ENCODE data around the gene SNX20. TPM values are rescaled to one million over a fixed set of nuclear protein-coding genes. Genes with fewer than 3 reads are reported as not detected.

SNX20 gene
- total and polyA plus RNA-seq, 2 of the 4 experiments (the other 2 are of a cell fraction), result not detected

DNA sequence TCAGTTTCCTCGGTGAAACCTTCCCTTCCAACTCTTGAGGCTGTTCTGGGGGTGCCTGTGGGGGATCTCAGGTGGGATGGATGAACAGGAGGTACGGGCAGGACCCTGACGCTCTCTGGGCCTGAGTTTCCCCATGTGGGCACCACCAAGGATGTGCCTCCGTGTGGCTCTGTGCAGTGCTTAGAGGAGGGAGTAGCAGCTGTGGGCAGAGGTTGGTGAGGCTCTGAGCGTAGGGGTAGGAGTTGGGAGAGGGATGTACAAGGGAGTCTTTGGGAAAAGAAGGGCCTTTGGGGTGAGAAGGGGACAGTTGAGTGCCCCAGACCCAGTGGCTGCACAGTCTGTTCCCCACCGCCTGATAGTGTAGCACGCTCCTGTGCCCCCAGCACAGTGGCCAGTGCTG lies 59.1 kb downstream of the SNX20 start:
- Histone ChIP-seq H3K9ac (ENCODE audit: low read depth, low read length) (no peak overlapping the region), H3K79me1 (ENCODE audit: low read depth in 1 of 2, low read length in 2 of 2) (no peaks in the 10 kb centered on the region), H2AFZ (replicated peaks; ENCODE audit: low read length, poor library complexity) (no peak overlapping the region), H4K20me1 (ENCODE audit: insufficient read depth, low read length) (no peaks in the 10 kb centered on the region), H3K4me1 (ENCODE audit: control insufficient read depth, insufficient read depth, low read length) (no peaks in the 10 kb centered on the region), H4K91ac (ENCODE audit: insufficient read depth, low read depth, low read length) (no peak overlapping the region), H3K56ac (ENCODE audit: extremely low read depth, insufficient read depth, low read length) (no peak overlapping the region), H2BK15ac (ENCODE audit: low read depth, low read length) (no peak overlapping the region), H3K18ac (ENCODE audit: low read depth, low read length) (no peak overlapping the region), H3K23ac (ENCODE audit: low read depth, low read length) (no peak overlapping the region), H3K27ac (ENCODE audit: insufficient read depth, low read length) (no peak overlapping the region), H2AK5ac (ENCODE audit: low read depth, low read length) (no peak overlapping the region), H3K14ac (replicated peaks; ENCODE audit: low read depth, low read length) (no peak overlapping the region), H4K8ac (ENCODE audit: low read depth in 2 of 2, low read length in 2 of 2) (no peak overlapping the region), H3K36me3 (ENCODE audit: control insufficient read depth, insufficient read depth, low read length) (no peaks in the 10 kb centered on the region), H2BK5ac (ENCODE audit: low read depth, low read length, poor library complexity, severe bottlenecking) (no peak overlapping the region), H4K5ac (ENCODE audit: low read depth, low read length) (no peak overlapping the region), H3K9me1 (ENCODE audit: insufficient read depth, low read length) (no peaks in the 10 kb centered on the region), H2AK9ac (replicated peaks; ENCODE audit: low read depth, low read length, poor library complexity) (no peak overlapping the region), H3K4ac (ENCODE audit: low read depth, low read length) (no peak overlapping the region), H3K9me3 (ENCODE audit: control insufficient read depth, insufficient read depth, low read length) (no peaks in the 10 kb centered on the region), H2BK120ac (ENCODE audit: low read depth, low read length) (no peak overlapping the region), H3K27me3 (ENCODE audit: control insufficient read depth, insufficient read depth, low read length) (no peaks in the 10 kb centered on the region; the same call in 1 of the 2 replicates), H3K4me3 (ENCODE audit: insufficient read depth, low read depth, low read length) (no peak overlapping the region), H3K4me2 (ENCODE audit: low read depth, low read length) (no peak overlapping the region), H2BK20ac (ENCODE audit: low read depth, low read length) (no peak overlapping the region)
- ChIA-PET POLR2A (ENCODE audit: unreplicated experiment) (no interaction called here), CTCF (no interaction called here)
- no peak for ATAC-seq (ENCODE audit: low read depth)
- intact Hi-C loops (cut with micrococcal nuclease), result no loop called here
- in situ Hi-C loops (cut with MboI; ENCODE audit: low sequenced_read_pairs), result no loop called here
- dilution Hi-C loops (cut with HindIII; ENCODE audit: low sequenced_read_pairs, unreplicated experiment), result no loop called here
- no peak for DNase-seq
- no TSS peak for BruUV-seq (replicated peaks)
- no CpG with 5 or more reads among the region's 7 CpGs for WGBS, 2 experiments (ENCODE audit: extremely low coverage in 2 of 2, insufficient read length in 1 of 2)
- TF ChIP-seq, protein P1, sequence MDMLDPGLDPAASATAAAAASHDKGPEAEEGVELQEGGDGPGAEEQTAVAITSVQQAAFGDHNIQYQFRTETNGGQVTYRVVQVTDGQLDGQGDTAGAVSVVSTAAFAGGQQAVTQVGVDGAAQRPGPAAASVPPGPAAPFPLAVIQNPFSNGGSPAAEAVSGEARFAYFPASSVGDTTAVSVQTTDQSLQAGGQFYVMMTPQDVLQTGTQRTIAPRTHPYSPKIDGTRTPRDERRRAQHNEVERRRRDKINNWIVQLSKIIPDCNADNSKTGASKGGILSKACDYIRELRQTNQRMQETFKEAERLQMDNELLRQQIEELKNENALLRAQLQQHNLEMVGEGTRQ (IDR thresholded peaks at IDR 0.05; ENCODE audit: low read depth, low read length), result no peak
- no peak for TF ChIP-seq MAZ (IDR thresholded peaks at IDR 0.05; ENCODE audit: borderline replicate concordance, low read depth, low read length)
- no peak for TF ChIP-seq RCOR1 (IDR thresholded peaks at IDR 0.05; ENCODE audit: insufficient replicate concordance, low read length)

Other genes with a start within 250 kb of the SNX20 start
- gene NKD1, start 132.9 kb downstream of the SNX20 start, total RNA-seq (2012; rRNA removed), result under 0.01 TPM in 1 of 2 replicates, not detected in the other
- gene NKD1, start 132.9 kb downstream of the SNX20 start, polyA plus RNA-seq (2012; rRNA removed), result not detected in 2 replicates
- not detected in 2 replicates for gene NOD2, start 12.3 kb upstream of the SNX20 start, total RNA-seq (2012; rRNA removed)
- not detected in 2 replicates for gene NOD2, start 12.3 kb upstream of the SNX20 start, polyA plus RNA-seq (2012; rRNA removed)
- gene CYLD, start 60.8 kb upstream of the SNX20 start, total RNA-seq (2012; rRNA removed), result 37.3 and 50.8 TPM in 2 replicates
- 12.9 and 16.2 TPM in 2 replicates for gene CYLD, start 60.8 kb upstream of the SNX20 start, polyA plus RNA-seq (2012; rRNA removed)

All from IMR-90 (cell line).